HepG2 (cell line): ENCODE data around the gene RABL6. TPM values are rescaled to one million over a fixed set of nuclear protein-coding genes. Genes with fewer than 3 reads are reported as not detected.

Experiments used
- ASH2L ChIP-seq: fragments of 300-600, 200-600 bp; sonication (generic); IDR thresholded peaks from 2 replicates; pipeline ENCODE4 v1.7.0; 2017; ENCODE audit warnings: low read depth, mild to moderate bottlenecking, moderate library complexity, mixed read lengths, low read length; ENCODE audit not compliant: insufficient read length
- E2F2 ChIP-seq: sonication (generic); formaldehyde crosslinking; IDR thresholded peaks from 2 replicates; pipeline ENCODE4 v1.4.0; 2020; ENCODE audit warnings: missing genetic modification reagents, borderline replicate concordance
- GPN1 ChIP-seq: sonication (generic); formaldehyde crosslinking; IDR thresholded peaks from 2 replicates; pipeline ENCODE4 v1.5.1; 2020; ENCODE audit warnings: missing genetic modification reagents, borderline replicate concordance
- KDM5A ChIP-seq: fragments of 200-600 bp; sonication (generic); IDR thresholded peaks from 2 replicates; pipeline ENCODE4 v1.7.0; 2018; ENCODE audit warnings: antibody characterized with exemption, mild to moderate bottlenecking, low read length, borderline replicate concordance
- MIER2 ChIP-seq: IDR thresholded peaks from 2 replicates; pipeline ENCODE4 v1.6.1; 2016; ENCODE audit warnings: missing biosample characterization, missing genetic modification reagents
- PATZ1 ChIP-seq: sonication (generic); formaldehyde crosslinking; IDR thresholded peaks from 2 replicates; pipeline ENCODE4 v1.4.0; 2020; ENCODE audit warnings: missing genetic modification reagents
- POLR2G ChIP-seq: fragments of 200-400 bp; formaldehyde crosslinking; IDR thresholded peaks from 2 replicates; pipeline ENCODE4 v1.6.1; 2018; ENCODE audit warnings: mild to moderate bottlenecking, low read depth, low read length, moderate library complexity
- RAD21 ChIP-seq: fragments of 450-650 bp; formaldehyde crosslinking; IDR thresholded peaks from 2 replicates; pipeline ENCODE4 v1.5.0; 2020; ENCODE audit warnings: mild to moderate bottlenecking
- RARG ChIP-seq: sonication (generic); formaldehyde crosslinking; IDR thresholded peaks from 2 replicates; pipeline ENCODE4 v1.4.0; 2020; ENCODE audit warnings: low read depth, mild to moderate bottlenecking, missing genetic modification reagents
- RBFOX2 ChIP-seq: fragments of 200-400 bp; formaldehyde crosslinking; IDR thresholded peaks from 2 replicates; pipeline ENCODE4 v1.6.1; 2017; ENCODE audit warnings: low read depth, mild to moderate bottlenecking, low read length
- RBM22 ChIP-seq: fragments of 200-400 bp; formaldehyde crosslinking; optimal IDR thresholded peaks from 2 replicates; pipeline ENCODE3; 2017; ENCODE audit warnings: mild to moderate bottlenecking, low read length, moderate library complexity
- SRSF1 ChIP-seq: fragments of 200-400 bp; formaldehyde crosslinking; optimal IDR thresholded peaks from 2 replicates; pipeline ENCODE3; 2017; ENCODE audit warnings: mild to moderate bottlenecking, low read depth, low read length, moderate library complexity
- ZBTB2 ChIP-seq: sonication (generic); formaldehyde crosslinking; IDR thresholded peaks from 2 replicates; pipeline ENCODE4 v1.8.0; 2022; ENCODE audit warnings: low read depth, missing genetic modification reagents
- ZC3H13 ChIP-seq: sonication (generic); formaldehyde crosslinking; IDR thresholded peaks from 2 replicates; pipeline ENCODE4 v1.8.1; 2023; ENCODE audit warnings: mild to moderate bottlenecking, missing genetic modification reagents, moderate library complexity
- ZFP41 ChIP-seq: sonication (generic); formaldehyde crosslinking; IDR thresholded peaks from 2 replicates; pipeline ENCODE4 v1.4.0; 2020; ENCODE audit warnings: mild to moderate bottlenecking, missing genetic modification reagents, borderline replicate concordance
- ZFY ChIP-seq: sonication (generic); formaldehyde crosslinking; IDR thresholded peaks from 2 replicates; pipeline ENCODE4 v1.4.0; 2020; ENCODE audit warnings: missing genetic modification reagents
- ZFYVE20 ChIP-seq: sonication (generic); formaldehyde crosslinking; IDR thresholded peaks from 2 replicates; pipeline ENCODE4 v1.8.0; 2023; ENCODE audit warnings: low read depth, mild to moderate bottlenecking, moderate library complexity, missing genetic modification reagents, borderline replicate concordance
- ZNF704 ChIP-seq: sonication (generic); formaldehyde crosslinking; IDR thresholded peaks from 2 replicates; pipeline ENCODE4 v1.8.1; 2023; ENCODE audit warnings: mild to moderate bottlenecking, inconsistent platforms, moderate library complexity, missing genetic modification reagents, borderline replicate concordance
- ZNF724P ChIP-seq: sonication (generic); formaldehyde crosslinking; IDR thresholded peaks from 2 replicates; pipeline ENCODE4 v1.8.0; 2022; ENCODE audit warnings: missing genetic modification reagents, borderline replicate concordance
- ZNF777 ChIP-seq: sonication (generic); formaldehyde crosslinking; IDR thresholded peaks from 2 replicates; pipeline ENCODE4 v1.4.0; 2020; ENCODE audit warnings: missing genetic modification reagents
- ZNF816 ChIP-seq: sonication (generic); formaldehyde crosslinking; IDR thresholded peaks from 2 replicates; pipeline ENCODE4 v1.8.0; 2022; ENCODE audit warnings: missing genetic modification reagents, mild to moderate bottlenecking, borderline replicate concordance
- ZNF841 ChIP-seq: sonication (generic); formaldehyde crosslinking; IDR thresholded peaks from 2 replicates; pipeline ENCODE4 v1.8.1; 2023; ENCODE audit warnings: missing genetic modification reagents, borderline replicate concordance
- ZNF879 ChIP-seq: sonication (generic); formaldehyde crosslinking; IDR thresholded peaks from 2 replicates; pipeline ENCODE4 v1.8.1; 2023; ENCODE audit warnings: missing genetic modification reagents
- ZSCAN30 ChIP-seq: sonication (generic); formaldehyde crosslinking; IDR thresholded peaks from 2 replicates; pipeline ENCODE4 v1.5.0; 2020; ENCODE audit warnings: mild to moderate bottlenecking, missing genetic modification reagents
- polyA plus RNA-seq, 8 experiments: library from polyadenylated mRNA; depleted of rRNA in 3 of 8; stranded (reverse) in 7 of 8; unstranded in 1 of 8; fragments of >200 nt; fragmentation: Illumina TruSeq in 4 of 8; extraction: Trizol in 4 of 8; gene quantifications; 2 replicates each; pipeline versions ENCODE4 v1.2.1 to v1.2.3, GENCODE V29; 2011 to 2016; ENCODE audit warnings: low read depth in 4 of 8, missing spikeins in 1 of 8, mixed read lengths in 1 of 8; ENCODE audit not compliant: insufficient read depth in 1 of 8
- total RNA-seq, 5 experiments: library from RNA; depleted of rRNA; stranded (reverse); fragments of >200 nt; fragmentation: Illumina TruSeq; extraction: Trizol; gene quantifications; 2 replicates each; pipeline ENCODE4 v1.2.3, GENCODE V29; 2016; ENCODE audit warnings: low read depth in 1 of 5

Gene RABL6
- total and polyA plus RNA-seq, 2 of the 13 experiments (the other 11 are each of a cell fraction or from before 2014, with no cell fraction given) = 81.5 to 125 TPM

- peak; percentile 21; the same call in 1 of the 2 replicates for TF ChIP-seq ZNF724P (CRISPR knock-in tag)
- TF ChIP-seq RBM22 = no peak
- 0 out of 2 replicates have a peak, but pooled peaks have one; percentile 42 for TF ChIP-seq ZBTB2 (CRISPR knock-in tag)
- TF ChIP-seq E2F2 (CRISPR knock-in tag) = no peak
- no peak for TF ChIP-seq ZFP41 (CRISPR knock-in tag)
- no peak for TF ChIP-seq RARG (CRISPR knock-in tag)
- TF ChIP-seq MIER2 = no peak
- 0 out of 2 replicates have a peak, but pooled peaks have one; percentile 2 for TF ChIP-seq ZNF816 (CRISPR knock-in tag)
- TF ChIP-seq ZNF841 (CRISPR knock-in tag) = no peak
- TF ChIP-seq RBFOX2 = peak; percentile 85
- no peak for TF ChIP-seq PATZ1
- TF ChIP-seq ASH2L = peak; percentile 35
- 0 out of 2 replicates have a peak, but pooled peaks have one; percentile 57 for TF ChIP-seq ZFYVE20 (CRISPR knock-in tag)
- TF ChIP-seq ZSCAN30 (CRISPR knock-in tag) = no peak
- TF ChIP-seq POLR2G = peak; percentile 52
- TF ChIP-seq ZNF879 (CRISPR knock-in tag) = 0 out of 2 replicates have a peak, but pooled peaks have one; percentile 51
- peak; percentile 34 for TF ChIP-seq ZNF777 (CRISPR knock-in tag)
- TF ChIP-seq ZC3H13 (CRISPR knock-in tag) = no peak
- TF ChIP-seq ZNF704 (CRISPR knock-in tag) = no peak
- peak; percentile 54; the same call in 1 of the 2 replicates for TF ChIP-seq ZFY (CRISPR knock-in tag)
- 0 out of 2 replicates have a peak, but pooled peaks have one; percentile 45 for TF ChIP-seq KDM5A
- TF ChIP-seq GPN1 (CRISPR knock-in tag) = no peak
- TF ChIP-seq RAD21 (CRISPR knock-in tag) = 0 out of 2 replicates have a peak, but pooled peaks have one; percentile 8
- TF ChIP-seq SRSF1 = peak; percentile 10
These were observed 492 bp downstream of the RABL6 start (continued) for GRCh38 chr9:136808075-136808805.
